SK-N-SH treated with all-trans-retinoic acid at 6 μM for 48 hours (cell line): ENCODE measurements around the gene UNC13C.

Experiments used
- BACH2 ChIP-seq: fragments of 250-450 bp; sonication (Bioruptor Pico); IDR thresholded peaks from 2 replicates; pipeline ENCODE4 v1.9.0; 2021; ENCODE audit warnings: mild to moderate bottlenecking, borderline replicate concordance
- ISL1 ChIP-seq: fragments of 250-450 bp; sonication (Bioruptor Pico); IDR thresholded peaks from 2 replicates; pipeline ENCODE4 v2.1.2; 2022; ENCODE audit warnings: mild to moderate bottlenecking, moderate library complexity
- OSR1 ChIP-seq: fragments of 250-450 bp; sonication (Bioruptor Pico); IDR thresholded peaks from 2 replicates; pipeline ENCODE4 v1.8.0; 2022; ENCODE audit warnings: moderate library complexity, mild to moderate bottlenecking, inconsistent platforms
- PATZ1 ChIP-seq: fragments of 250-450 bp; sonication (Bioruptor Pico); IDR thresholded peaks from 2 replicates; pipeline ENCODE4 v1.8.0; 2020; ENCODE audit warnings: mild to moderate bottlenecking, moderate library complexity, borderline replicate concordance
- RARB ChIP-seq: fragments of 250-450 bp; sonication (Bioruptor Pico); IDR thresholded peaks from 2 replicates; pipeline ENCODE4 v1.8.0; 2021; ENCODE audit warnings: mild to moderate bottlenecking, moderate library complexity
- SNAI2 ChIP-seq: fragments of 250-450 bp; sonication (Bioruptor Pico); IDR thresholded peaks from 2 replicates; pipeline ENCODE4 v1.5.0; 2020; ENCODE audit warnings: mild to moderate bottlenecking, moderate library complexity
- ZFP3 ChIP-seq: fragments of 250-450 bp; sonication (Bioruptor Pico); IDR thresholded peaks from 2 replicates; pipeline ENCODE4 v1.5.0; 2020; ENCODE audit warnings: mild to moderate bottlenecking, moderate library complexity
- ZFP30 ChIP-seq: fragments of 450-650 bp; formaldehyde crosslinking; IDR thresholded peaks from 2 replicates; pipeline ENCODE4 v1.5.0; 2022; ENCODE audit warnings: mild to moderate bottlenecking, moderate library complexity
- ZNF70 ChIP-seq: fragments of 450-650 bp; formaldehyde crosslinking; IDR thresholded peaks from 2 replicates; pipeline ENCODE4 v1.5.0; 2020; ENCODE audit warnings: mild to moderate bottlenecking, moderate library complexity

DNA sequence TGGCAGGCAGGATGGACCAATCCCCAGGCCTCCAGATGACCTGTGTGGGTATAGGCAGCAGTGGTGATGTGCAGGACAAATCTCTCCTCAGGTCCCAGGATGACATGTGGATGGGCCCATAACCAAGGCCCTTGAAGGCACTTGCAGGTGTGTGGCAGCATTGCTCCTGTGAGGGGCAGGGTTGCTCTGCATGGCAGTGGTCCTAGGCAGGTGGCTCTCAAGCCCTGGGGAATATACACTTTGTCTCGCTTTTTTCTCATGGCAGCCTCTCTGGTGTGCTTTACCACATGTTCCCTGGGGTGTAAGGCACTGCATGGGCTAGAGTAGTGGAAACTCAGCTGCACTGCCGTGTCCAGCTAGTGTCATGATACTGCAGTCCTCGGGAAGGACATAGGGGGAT lies 503.6 kb downstream of the UNC13C start:
- TF ChIP-seq OSR1 (no peak), ZNF70 (no peak), PATZ1 (no peak), RARB (CRISPR knock-in tag) (no peak), SNAI2 (CRISPR knock-in tag) (no peak), ISL1 (CRISPR knock-in tag) (no peak), ZFP30 (CRISPR knock-in tag) (no peak), ZFP3 (no peak), BACH2 (CRISPR knock-in tag) (no peak)
